Gastroesophageal sphincter (tissue), 3 donors: ENCODE results near the gene MAN1C1.

Source experiments
- POLR2AphosphoS5 ChIP-seq: sonication (generic); formaldehyde crosslinking; IDR thresholded peaks from one replicate; pipeline ENCODE4 v1.6.1; 2017; ENCODE audit warnings: antibody characterized with exemption
- TF ChIP-seq, protein P1 (sequence below), 4 experiments: fragments of 200-600 bp in 2 of 4; fragments of 450-650 bp in 2 of 4; sonication (generic) in 1 of 4; IDR thresholded peaks; one replicate each; pipeline ENCODE4 v1.5.1; 2017 to 2019; ENCODE audit warnings: antibody characterized with exemption in 4 of 4, mild to moderate bottlenecking in 2 of 4, moderate library complexity in 2 of 4

GRCh38 chr1:25715888-25716287 is 99.3 kb downstream of the MAN1C1 start:
- TF ChIP-seq, protein P1, sequence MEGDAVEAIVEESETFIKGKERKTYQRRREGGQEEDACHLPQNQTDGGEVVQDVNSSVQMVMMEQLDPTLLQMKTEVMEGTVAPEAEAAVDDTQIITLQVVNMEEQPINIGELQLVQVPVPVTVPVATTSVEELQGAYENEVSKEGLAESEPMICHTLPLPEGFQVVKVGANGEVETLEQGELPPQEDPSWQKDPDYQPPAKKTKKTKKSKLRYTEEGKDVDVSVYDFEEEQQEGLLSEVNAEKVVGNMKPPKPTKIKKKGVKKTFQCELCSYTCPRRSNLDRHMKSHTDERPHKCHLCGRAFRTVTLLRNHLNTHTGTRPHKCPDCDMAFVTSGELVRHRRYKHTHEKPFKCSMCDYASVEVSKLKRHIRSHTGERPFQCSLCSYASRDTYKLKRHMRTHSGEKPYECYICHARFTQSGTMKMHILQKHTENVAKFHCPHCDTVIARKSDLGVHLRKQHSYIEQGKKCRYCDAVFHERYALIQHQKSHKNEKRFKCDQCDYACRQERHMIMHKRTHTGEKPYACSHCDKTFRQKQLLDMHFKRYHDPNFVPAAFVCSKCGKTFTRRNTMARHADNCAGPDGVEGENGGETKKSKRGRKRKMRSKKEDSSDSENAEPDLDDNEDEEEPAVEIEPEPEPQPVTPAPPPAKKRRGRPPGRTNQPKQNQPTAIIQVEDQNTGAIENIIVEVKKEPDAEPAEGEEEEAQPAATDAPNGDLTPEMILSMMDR (IDR thresholded peaks at IDR 0.05) = no peak
- TF ChIP-seq POLR2AphosphoS5 = no peak
